ENCODE data around the gene CYP2J2.
"Not testable (repeated sequence)": the region's sequence is repeated elsewhere in the genome, so short reads cannot be mapped to it uniquely, and the experiment has no call there.

The CYP2J2 gene, protein sequence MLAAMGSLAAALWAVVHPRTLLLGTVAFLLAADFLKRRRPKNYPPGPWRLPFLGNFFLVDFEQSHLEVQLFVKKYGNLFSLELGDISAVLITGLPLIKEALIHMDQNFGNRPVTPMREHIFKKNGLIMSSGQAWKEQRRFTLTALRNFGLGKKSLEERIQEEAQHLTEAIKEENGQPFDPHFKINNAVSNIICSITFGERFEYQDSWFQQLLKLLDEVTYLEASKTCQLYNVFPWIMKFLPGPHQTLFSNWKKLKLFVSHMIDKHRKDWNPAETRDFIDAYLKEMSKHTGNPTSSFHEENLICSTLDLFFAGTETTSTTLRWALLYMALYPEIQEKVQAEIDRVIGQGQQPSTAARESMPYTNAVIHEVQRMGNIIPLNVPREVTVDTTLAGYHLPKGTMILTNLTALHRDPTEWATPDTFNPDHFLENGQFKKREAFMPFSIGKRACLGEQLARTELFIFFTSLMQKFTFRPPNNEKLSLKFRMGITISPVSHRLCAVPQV

DNA sequence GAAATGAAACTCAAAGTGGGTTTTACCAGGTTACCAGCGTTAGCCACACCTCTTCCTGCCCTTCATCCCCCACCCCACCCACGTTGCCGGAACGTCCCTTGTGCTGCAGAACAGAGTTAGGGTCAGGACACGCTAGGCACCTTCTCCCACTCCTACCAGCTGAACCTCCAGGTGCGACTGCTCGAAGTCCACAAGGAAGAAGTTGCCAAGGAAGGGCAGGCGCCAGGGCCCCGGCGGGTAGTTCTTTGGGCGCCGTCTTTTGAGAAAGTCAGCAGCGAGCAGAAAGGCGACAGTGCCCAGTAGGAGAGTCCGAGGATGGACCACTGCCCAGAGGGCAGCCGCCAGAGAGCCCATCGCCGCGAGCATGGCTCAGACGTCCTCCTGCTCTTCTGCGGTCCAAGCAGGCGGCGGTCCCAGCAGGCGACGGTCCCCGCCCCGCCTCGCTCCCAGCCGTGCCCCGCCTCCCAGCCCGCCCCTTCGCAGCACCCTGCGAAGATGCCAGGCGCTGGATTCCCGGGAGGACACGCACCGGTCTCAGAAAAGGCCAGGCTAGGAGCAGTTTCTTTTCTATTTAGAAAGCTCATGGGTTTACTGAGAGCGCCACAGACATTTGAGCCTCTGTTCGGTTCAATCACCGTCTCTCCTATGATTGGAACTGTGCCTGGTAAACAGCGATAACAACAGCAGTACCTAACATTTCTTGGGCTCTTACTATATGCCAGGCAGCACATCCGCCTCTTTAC is at the start of gene CYP2J2:
Gene CYP2J2 (minus strand): TSS at position 393 of the 743 bp plus-strand sequence. CDS start 27 bp downstream, at position 366.
- DNase-seq (ENCODE audit: low read depth in 2 of 2) = peak; percentile 2 to 10

DNA sequence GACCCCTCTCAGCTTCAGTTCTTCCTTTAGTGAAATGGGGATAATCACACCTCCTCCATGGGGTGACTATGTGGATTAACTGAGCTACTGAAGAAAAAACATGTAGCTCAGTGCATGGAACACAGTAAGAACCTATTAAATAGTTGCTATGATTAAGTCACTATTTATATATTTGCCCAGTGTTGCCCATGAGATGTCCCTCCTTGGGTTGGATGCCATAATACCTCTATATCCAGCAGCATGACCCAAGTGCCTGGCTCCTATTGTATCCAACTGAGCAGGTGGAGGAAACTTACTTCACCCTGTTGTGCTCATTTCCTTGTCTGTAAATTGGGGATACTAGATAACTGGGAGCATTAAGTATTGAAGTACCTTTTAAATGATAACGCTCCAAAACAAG is 47.1 kb upstream of the CYP2J2 start:
- DNase-seq (ENCODE audit: low read depth in 2 of 2) = no peak

DNA sequence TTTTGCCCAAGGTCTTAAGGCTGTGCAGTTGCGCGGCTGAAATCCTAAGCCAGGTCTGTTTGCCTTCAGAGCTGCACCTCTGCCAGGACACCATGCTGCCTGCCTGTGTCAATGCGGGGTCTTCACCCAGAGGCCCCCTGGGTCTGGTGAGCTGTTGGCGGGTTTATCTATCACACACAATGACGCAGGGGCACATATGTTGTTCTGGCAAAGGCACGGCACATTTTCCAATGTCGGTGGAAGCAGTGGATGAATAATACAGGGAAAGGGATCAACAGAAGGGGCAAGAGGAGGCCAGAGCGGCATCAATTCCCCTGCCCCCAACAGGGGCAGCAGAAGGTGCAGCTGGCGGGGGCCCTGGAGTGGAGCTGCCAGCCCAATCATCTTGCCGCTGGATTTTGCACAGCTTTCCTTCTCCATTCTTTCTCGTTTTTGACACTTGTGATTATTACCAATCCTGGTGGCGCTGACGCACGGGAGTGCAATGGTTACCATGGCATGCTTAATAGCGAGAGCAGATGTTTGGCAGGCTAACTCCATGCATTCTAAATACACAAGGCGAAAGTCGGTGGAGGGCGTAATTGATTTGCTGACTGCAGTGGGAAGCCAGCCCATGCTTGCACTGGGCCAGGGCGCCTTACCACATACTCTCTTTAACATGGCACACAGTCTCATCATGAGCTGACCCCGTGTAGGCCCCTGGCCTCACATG is 45.8 kb upstream of the CYP2J2 start:
- DNase-seq (ENCODE audit: low read depth in 2 of 2) = no peak

DNA sequence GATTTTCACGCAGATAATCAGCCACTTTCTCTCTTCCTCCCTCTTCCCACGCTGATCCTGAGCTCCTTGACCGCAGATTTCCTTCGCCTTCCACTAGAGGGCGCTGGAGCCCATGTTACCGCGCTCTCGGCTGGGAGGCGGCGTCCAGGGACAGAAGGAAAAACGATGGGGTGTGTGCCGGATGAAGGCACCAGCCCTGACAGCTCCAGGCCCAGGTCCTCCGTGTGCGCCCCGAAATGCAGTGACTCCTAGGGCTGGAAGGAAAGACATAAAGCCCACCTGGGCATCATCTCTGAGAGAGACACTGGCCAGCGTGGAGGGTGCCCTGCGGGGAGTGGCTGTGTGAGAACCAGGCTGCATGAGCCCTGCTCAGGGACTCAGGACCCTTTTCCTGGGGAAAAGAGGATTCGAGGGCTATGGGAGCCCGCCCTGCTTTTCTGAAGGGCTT is 44.9 kb upstream of the CYP2J2 start:
- no peak for DNase-seq (ENCODE audit: low read depth in 2 of 2)

DNA sequence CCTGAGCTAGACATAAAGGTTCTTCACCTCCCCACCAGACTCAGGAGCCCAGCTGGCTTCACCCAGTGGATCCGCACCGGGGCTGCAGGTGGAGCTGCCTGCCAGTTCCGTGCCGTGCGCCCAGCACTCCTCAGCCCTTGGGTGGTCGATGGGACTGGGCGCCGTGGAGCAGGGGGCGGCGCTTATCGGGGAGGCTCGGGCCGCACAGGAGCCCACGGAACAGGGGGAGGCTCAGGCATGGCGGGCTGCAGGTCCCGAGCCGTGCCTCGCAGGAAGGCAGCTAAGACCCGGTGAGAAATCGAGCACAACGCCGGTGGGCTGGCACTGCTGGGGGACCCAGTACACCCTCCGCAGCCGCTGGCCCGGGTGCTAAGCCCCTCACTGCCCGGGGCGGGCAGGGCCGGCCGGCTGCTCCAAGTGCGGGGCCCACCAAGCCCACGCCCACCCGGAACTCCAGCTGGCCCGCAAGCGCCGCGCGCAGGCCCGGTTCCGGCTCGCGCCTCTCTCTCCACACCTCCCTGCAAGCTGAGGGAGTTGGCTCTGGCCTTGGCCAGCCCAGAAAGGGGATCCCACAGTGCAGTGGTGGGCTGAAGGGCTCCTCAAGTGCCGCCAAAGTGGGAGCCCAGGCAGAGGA is 43.1 kb upstream of the CYP2J2 start:
- DNase-seq (ENCODE audit: low read depth in 2 of 2) = not testable (repeated sequence)

DNA sequence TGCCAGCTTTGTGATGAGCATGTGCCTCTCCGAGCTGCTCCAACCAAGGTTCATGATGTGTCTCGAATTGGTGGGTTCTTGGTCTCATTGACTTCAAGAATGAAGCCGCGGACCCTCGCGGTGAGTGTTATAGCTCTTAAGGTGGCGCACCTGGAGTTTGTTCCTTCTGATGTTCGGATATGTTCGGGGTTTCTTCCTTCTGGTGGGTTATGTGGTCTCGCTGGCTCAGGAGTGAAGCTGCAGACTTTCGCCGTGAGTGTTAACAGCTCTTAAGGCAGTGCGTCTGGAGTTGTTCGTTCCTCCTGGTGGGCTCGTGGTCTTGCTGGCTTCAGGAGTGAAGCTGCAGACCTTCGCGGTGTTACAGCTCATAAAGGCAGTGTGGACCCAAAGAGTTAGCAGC is 42.2 kb upstream of the CYP2J2 start:
- not testable (repeated sequence) for DNase-seq (ENCODE audit: low read depth in 2 of 2)

DNA sequence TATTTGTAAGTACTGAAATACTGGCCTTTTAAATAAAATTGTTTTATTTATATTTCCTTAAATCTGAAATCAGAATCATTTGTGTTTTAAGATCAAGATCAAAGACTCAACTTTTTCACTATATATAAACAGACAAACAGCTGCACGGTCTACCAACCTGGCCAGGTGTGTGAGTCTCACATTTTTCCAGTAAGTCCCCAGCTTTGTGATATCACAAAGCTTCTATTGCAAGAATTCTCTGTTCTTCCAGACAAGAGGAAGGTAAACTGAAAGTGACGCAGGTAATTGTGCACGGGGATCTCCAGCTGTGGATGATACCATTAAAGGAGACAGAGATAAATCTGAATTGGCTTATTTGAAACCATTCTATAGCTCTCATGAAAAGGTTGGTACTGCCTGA is 41.2 kb upstream of the CYP2J2 start:
- no peak for DNase-seq (ENCODE audit: low read depth in 2 of 2)

DNA sequence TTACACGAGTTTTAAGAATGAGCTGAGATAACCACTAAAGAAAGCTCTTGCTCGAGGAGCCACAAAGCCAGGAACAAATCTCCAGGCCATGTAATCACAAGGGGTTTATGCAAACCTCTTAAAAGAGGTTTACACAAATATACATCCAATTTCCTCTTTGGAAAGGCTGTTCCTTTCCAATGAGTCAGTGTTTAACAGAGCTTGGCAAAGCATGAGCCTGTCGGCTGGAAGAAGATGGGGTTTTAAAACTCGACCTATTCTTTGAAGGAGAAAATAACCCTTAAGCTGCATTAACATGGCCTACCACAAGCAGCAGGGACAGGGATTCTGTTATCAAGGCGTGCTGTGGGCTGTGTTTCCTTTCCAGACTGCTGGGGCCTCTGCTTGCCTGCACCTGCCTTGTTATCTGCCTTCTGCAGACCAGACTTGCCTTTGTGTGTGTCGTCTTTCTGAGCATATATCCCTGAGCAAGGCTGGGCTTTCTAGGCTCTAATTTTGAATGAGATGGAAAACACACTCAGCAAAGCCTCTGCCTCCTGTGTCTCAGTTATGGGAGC is 40.6 kb upstream of the CYP2J2 start:
- no peak for DNase-seq (ENCODE audit: low read depth in 2 of 2)

DNA sequence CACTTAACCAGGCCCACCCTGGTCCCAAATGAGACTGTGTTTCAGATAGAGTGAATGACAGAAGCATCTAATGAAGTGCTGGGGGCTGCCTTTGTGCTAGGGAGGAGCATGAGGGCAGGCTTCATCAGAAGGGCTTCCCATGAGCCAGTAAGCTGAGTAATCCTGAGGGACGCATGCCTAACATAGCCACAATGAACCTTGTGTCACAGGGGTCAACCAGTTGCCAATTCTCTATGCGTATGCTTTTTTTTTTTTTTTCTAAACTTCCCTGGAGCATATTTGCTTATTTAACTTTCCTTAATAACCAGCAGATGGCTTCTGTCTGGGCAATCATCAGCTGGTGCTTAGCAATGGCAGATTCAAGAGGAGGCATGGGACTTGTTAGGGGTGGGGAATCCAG is 25.5 kb upstream of the CYP2J2 start:
- DNase-seq (ENCODE audit: low read depth in 2 of 2) = no peak

DNA sequence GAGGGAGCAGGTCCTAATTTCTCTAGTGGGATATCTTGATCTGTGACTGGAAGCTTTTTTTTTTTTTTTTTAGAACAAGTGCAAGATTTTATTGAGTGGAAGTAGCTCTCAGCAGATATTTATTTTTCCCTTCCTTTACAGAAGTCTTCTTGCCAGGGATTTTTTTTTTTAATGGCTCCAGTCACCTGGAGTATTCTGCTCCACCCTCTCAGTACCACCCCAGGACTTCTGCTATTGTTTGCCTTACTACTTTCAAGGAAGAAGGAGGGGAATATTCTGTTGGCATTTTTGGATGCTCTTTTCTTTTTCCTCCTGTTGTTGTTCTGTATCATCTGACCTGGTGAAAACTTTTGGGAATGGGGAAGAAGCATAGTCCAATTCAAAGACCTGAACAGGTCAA is 23.1 kb upstream of the CYP2J2 start:
- DNase-seq (ENCODE audit: low read depth in 2 of 2) = no peak

DNA sequence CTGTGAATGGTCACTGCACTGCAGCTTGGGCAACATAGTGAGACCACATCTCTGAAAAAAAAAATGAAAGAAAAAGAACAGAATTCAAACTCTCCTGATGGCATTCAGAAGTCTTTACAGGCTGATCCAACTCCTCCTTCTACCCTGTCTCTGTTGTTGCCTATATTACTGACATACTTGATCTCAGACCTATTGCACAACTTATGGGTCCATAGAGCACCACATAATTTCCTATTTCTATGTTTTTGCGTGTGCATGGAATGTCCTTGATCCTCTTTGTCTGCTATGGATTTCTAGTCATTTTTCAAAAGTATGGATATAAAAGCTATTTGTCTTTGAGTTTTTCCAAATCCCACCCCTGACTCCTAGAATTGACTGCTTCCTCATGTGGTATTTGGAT is 22.4 kb upstream of the CYP2J2 start:
- DNase-seq (ENCODE audit: low read depth in 2 of 2) = no peak

DNA sequence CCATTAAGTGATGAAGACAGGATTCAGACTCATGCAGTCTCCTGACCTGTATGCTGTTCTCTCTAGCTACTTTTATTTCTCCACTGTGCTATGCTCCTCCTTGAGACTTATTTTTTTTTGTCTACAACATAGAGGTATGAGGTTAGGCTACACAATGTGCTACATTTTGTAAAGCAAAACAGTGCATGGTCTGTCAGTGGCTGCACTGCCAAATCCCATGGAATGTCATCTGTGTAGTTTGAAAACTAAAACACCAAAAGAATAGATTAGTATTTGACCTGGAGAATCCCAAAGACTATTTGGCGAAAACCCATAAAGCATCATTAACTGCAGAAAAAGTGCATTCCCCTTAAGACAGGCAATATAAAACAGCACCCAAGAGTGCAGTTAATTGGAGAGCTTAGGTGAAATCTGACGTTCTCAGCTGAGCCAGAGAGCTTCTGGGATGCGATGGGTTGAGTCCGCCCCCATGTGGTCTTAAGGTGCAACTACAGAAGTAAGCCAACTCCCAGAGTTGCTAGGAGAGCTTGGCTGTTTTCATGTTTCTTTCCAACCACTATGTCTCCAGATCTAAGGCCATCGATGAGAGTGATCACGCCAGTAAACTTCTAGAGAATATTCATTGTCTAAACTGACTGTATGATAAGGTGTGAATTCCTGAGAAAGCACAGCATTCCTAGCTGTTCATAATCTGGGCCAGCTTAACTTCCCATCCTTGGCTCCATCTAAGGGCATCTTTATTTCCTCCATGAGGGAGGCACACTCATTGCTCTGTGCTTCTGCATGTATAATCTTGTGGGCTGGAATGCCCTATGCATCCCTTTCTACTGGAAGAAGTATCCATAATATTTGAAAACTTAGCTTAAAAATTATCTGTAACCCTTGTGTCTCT is 20.7 kb upstream of the CYP2J2 start:
- peak in 1 of 2 donors; percentile 5 for DNase-seq (ENCODE audit: low read depth in 2 of 2)

DNA sequence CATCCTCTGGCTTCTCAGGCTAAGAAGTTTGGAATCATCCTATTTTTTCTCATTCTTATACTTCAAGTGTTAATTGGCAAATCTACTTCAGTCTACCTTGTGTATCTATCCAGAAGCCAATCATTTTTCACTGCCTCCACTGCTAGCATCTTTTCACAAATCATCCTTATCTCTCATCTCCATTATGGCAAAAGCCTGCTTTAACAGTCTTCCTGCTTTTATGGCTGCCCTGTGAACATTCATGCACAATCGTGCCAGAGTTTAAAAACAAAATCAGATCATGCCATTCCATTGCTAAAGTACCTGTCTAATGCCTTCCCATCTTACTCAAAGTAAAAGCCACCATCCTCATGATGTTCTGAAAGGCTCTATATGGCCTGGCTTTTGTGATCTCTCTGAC is 19.2 kb upstream of the CYP2J2 start:
- DNase-seq (ENCODE audit: low read depth in 2 of 2) = no peak

DNA sequence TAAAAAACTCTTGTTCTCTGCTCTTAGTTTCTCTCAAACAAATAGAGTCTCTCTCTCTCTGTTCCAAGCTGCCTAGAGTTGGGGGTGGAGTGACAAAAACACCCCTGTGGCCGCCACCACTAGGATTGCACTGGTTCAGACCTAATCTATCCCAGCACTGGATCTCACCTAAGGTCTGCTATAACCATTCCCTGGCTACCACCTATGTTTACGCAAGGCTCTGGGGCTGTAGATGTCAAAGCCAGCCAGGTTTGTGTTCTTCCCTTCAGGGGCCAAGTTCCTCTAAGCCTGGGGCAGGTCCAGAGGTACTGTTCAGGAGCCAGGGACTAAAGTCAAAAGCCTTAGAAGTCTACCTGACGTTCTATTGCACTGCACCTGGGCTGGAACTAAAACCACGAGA is 12.8 kb upstream of the CYP2J2 start:
- DNase-seq (ENCODE audit: low read depth in 2 of 2) = no peak

DNA sequence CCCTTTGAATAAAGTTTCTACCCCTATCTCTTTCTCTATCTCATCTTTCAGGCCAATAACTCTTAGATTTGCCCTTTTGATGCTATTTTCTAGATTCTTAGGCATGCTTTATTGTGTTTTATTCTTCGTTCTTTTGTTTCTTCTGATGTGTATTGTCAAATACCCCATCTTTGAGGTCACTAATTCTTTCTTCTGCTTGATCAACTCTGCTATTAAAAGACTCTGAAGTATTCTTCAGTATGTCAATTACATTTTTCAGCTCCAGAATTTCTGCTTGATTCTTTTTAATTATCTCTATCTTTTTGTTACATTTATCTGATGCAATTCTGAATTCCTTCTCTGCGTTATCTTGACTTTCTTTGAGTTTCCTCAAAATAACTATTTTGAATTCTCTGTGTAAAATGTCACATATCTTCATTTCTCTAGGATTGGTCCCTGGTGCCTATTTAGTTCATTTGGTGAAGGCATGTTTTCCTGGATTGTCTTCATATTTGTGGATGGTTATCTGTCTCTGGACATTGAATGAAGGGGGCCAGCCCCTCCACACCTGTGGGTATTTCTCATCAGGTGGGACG is 11.2 kb upstream of the CYP2J2 start:
- DNase-seq (ENCODE audit: low read depth in 2 of 2) = no peak

DNA sequence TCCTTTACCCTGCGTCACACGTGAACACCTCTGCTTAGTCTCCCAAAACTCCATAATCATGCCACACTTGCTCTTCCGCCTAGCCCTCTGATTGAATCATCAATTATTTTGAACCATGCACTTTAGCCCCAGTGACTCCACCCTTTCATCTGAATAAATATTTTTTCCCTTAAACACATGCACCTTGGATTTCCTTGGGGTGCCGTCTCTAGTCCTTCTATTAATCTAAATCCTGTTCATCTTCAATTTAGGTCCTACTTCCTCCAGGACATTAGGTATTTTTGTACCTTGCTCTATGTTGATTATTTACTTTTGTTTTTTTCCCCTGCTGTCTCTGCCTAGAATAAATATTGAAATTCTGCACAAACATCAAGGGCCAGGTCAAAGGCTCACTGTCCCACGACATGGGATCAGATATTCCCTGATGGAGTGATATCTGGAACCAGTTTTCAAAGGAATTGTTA is 9.8 kb upstream of the CYP2J2 start:
- no peak for DNase-seq (ENCODE audit: low read depth in 2 of 2)

DNA sequence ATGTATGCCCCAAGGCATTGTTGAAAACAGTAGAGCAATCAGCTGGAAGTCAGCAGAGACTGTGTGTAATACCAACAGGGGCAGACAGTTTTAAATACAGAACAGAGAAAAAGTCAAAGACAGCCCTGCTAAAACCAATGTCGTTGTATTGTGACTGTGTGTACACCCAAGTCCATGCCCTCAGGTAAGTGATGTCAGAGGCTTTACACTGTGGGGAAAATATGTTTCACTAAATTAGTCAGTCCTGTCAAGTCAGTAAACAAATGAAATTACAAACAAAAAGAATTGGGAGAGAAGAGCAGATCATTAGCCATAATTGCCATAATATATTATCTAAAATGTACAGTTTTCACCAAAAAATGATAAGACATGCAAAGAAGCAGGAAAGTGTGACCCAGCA is 2.4 kb upstream of the CYP2J2 start:
- DNase-seq (ENCODE audit: low read depth in 2 of 2) = no peak

DNA sequence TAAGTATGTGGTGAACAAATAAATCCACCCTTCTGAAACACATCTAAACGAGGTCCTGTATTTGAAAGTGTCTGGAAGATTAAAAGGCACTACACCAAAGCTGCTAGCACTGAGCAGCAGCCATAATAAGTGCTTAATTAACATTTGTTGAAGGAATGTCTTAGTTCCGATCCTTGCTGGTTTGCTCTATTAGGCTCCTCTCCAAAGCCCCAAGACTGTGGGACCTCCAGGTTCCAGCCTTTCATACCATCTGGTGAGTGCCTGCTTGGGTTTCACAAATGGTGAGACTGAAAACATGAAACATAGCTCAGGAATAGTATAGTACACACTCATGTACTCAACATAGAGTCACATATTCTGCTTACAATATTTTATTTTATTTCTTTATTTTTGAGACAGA is 640 bp upstream of the CYP2J2 start:
- DNase-seq (ENCODE audit: low read depth in 2 of 2) = no peak

DNA sequence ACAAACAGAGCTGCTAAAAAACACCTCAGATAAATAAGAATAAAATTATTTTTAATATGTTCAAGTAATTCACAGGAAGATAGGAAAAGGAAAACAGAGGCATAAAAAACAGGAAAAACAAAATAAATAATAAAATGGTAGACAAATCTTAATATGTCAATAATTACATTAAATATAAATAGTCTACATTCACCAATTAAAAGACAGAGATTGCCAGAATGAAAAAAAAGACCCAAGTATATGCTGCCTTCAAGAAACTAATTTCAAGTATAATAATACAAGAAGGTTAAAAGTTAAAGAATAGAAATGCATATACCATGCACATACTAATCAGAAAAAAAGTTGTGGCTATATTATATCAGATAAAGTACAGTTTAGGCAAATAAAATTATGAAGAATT is 1.9 kb downstream of the CYP2J2 start:
- DNase-seq (ENCODE audit: low read depth in 2 of 2) = no peak
